ENCODE results near the gene RTL10.

Gene RTL10

GRCh38 chr22:19877626-19878339 is 23.1 kb upstream of the RTL10 start:
- DNase-seq (ENCODE audit: low read depth in 1 of 2, low spot score in 1 of 2): no peak

GRCh38 chr22:19876941-19877625 is 22.4 kb upstream of the RTL10 start:
- DNase-seq (ENCODE audit: low read depth in 1 of 2, low spot score in 1 of 2): peak in 1 of 2 donors; percentile 0

- no peak for DNase-seq (ENCODE audit: low read depth in 1 of 2, low spot score in 1 of 2)
These were observed 21.8 kb upstream of the RTL10 start for GRCh38 chr22:19876314-19876940.

GRCh38 chr22:19875531-19876313 is 21.0 kb upstream of the RTL10 start:
- no peak for DNase-seq (ENCODE audit: low read depth in 1 of 2, low spot score in 1 of 2)

GRCh38 chr22:19875061-19875530 is 20.4 kb upstream of the RTL10 start:
- no peak for DNase-seq (ENCODE audit: low read depth in 1 of 2, low spot score in 1 of 2)

- DNase-seq (ENCODE audit: low read depth in 1 of 2, low spot score in 1 of 2): no peak
These were observed 19.8 kb upstream of the RTL10 start for GRCh38 chr22:19874307-19875060.

- DNase-seq (ENCODE audit: low read depth in 1 of 2, low spot score in 1 of 2): no peak
These were observed 19.3 kb upstream of the RTL10 start for GRCh38 chr22:19873960-19874306.

GRCh38 chr22:19873138-19873959 is 18.7 kb upstream of the RTL10 start:
- DNase-seq (ENCODE audit: low read depth in 1 of 2, low spot score in 1 of 2): no peak

- no peak for DNase-seq (ENCODE audit: low read depth in 1 of 2, low spot score in 1 of 2)
These were observed 18.1 kb upstream of the RTL10 start for GRCh38 chr22:19872779-19873137.

- DNase-seq (ENCODE audit: low read depth in 1 of 2, low spot score in 1 of 2): peak in 1 of 2 donors; percentile 1
These were observed 17.4 kb upstream of the RTL10 start for GRCh38 chr22:19871845-19872778.

- peak in 1 of 2 donors; percentile 1 for DNase-seq (ENCODE audit: low read depth in 1 of 2, low spot score in 1 of 2)
These were observed 16.6 kb upstream of the RTL10 start for GRCh38 chr22:19871023-19871844.

GRCh38 chr22:19870153-19871022 is 15.7 kb upstream of the RTL10 start:
- peak in 1 of 2 donors; percentile 1 for DNase-seq (ENCODE audit: low read depth in 1 of 2, low spot score in 1 of 2)

- DNase-seq (ENCODE audit: low read depth in 1 of 2, low spot score in 1 of 2): peak in 1 of 2 donors; percentile 0
These were observed 15.0 kb upstream of the RTL10 start for GRCh38 chr22:19869497-19870152.

GRCh38 chr22:19868773-19869471 is 14.2 kb upstream of the RTL10 start:
- DNase-seq (ENCODE audit: low read depth in 1 of 2, low spot score in 1 of 2): no peak

- DNase-seq (ENCODE audit: low read depth in 1 of 2, low spot score in 1 of 2): no peak
These were observed 13.7 kb upstream of the RTL10 start for GRCh38 chr22:19868333-19868732.

- no peak for DNase-seq (ENCODE audit: low read depth in 1 of 2, low spot score in 1 of 2)
These were observed 12.9 kb upstream of the RTL10 start for GRCh38 chr22:19867617-19868016.

Measured in stimulated activated CD4-positive, alpha-beta T cell treated with anti-CD3 and anti-CD28 coated beads, Interleukin-15, amount 100 ng/mL, for 1 hour (primary cell).